HL-60/S4 (cell line): ENCODE measurements around the gene PKHD1.

ENCODE experiments used
- in situ Hi-C: fragments of 300-500 bp; cut with MboI; formaldehyde crosslinking; loops from 2 replicates; pipeline ENCODE4 v1.14.3; 2022; ENCODE audit warnings: low sequenced_read_pairs

Gene PKHD1

DNA sequence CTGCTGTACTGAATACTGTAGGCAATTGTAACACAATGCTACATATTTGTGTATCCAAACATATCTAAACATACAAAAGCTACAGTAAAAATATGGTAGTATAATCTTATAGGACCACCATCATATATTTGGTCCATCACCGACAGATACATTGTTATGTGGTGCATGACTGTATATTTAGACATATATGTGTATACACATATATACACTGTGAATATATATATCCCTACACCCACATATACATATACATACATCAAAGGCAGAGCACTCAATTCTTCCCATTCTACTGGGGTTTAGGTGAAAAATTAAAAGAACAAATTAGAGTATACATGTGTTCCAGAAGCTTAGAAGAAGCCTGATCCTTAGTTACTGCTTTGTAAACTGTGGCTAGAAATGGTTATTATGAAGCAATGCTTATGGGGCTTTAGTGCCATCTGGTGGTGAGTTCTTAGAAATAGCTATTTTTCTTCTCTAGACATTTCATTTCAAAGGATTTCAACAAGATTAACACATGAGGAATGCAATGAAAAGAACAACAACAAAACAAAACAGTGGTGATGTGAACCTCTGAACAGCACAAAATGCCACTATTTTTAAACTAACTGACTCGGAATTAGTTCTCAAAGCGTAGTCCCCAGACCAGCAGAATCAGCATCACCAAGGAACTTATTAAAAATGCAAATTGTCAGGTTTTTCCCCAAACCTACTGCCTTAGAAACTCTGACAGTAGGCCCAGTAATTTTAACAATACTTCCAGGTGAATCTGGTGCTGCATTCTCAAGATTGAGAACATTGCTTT lies 38.0 kb downstream of the PKHD1 start:
- in situ Hi-C loops, result no loop called here

DNA sequence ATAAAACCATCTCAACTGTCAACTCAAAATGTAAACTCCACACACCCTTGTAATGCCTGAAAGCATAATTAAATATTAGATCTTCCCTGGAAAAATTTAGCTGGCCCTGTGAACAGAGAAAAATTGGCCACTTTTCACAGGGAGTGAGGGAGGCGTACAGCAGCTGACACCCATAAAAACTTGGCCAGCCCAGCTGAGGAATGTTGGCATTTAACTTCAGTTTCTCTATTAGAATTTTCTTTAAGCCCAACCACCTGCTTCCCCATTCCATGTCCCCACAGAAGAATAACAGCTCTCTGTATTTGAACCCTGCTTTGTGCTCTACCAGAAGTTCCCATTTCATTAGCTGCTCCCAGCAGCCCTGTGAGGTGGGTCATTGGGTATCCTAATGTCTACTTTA lies 41.0 kb downstream of the PKHD1 start:
- in situ Hi-C loops, result no loop called here

DNA sequence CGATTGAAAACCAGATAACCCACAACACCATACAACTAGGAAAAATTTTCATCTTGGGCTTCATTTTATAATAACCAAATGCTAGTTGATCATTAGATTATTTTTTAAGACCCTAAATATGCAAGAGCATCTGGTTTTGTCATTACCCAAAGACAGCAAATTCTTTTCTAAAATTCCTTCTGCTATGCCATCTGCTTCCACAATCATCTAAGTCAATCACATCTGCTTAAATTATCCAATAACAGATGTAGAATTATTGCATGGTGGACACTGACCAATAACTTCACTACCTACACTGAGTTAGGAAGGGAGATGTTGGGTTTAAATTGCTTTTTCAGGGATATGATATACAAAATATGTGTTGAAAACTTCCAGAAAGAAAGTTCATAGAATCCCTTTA lies 41.9 kb downstream of the PKHD1 start:
- in situ Hi-C loops, result no loop called here

GRCh38 chr6:52045033-52045432 lies 42.4 kb downstream of the PKHD1 start:
- in situ Hi-C loops, result no loop called here

- in situ Hi-C loops, result no loop called here
Observed at GRCh38 chr6:52042141-52042885, 45.1 kb downstream of the PKHD1 start.

DNA sequence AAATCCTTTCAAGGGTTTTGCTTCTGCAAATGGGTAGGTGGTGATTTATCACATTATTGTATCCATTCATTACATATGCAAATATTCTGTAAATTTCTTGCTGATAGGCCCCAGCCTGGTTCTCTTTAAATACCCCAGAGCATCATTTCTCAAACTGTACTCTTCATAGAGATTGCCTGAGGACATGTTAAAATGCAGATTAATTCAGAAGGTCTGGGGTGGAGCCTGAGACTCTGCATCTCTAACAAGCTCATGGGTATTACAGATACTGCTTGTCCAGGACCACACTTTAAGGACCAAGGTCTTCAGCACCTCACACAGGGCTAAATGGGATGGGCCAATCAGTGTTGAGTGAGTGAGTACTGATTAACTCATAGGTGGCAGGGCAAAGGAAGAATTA lies 46.3 kb downstream of the PKHD1 start:
- in situ Hi-C loops, result no loop called here

DNA sequence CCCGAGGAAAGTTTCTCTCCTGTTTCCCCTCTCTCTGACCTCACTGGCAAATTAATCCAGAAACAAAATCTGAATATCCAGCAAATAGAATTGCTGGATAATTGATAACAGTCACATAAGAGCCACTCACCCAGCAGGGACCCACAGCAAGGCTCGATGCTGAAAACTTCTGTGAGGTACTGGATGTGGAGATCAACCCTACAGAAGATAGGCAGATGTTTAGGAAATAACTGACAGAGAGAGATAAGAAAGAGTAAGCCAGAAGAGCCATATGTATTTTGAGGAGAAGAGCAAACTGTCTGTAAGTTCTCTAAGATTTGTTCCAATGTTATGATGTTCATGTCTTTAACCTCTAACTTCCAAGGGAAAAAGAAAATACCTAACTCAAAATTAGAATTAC lies 59.7 kb downstream of the PKHD1 start:
- in situ Hi-C loops, result no loop called here

DNA sequence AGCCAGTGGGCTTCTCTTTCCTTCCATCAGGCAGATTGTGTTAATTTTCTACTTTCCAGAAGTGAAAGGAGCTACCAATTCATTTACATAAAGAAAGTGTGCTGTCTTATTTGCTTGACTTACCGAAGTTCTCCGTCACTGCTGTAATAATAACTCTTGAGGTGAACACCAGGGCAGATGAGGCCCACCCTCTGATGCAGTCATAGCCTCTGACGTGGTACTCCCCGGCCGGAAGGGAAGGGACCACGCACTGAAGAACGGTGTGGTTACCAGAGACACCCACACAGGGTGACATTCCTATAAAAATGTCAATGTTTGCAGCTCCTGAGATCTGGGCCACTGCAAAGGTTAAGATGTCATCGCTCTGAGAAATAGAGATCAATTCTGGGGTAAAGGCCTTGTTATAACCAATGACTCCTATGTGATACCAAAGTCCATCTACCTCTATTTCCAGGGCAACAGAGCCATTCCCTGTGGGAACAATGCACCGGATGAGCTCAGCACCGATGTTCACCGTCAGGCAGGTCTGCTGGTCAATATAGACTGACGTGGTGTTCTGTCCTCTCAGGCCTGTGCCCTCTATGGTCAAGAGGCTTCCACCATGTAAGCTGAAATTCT lies 62.9 kb downstream of the PKHD1 start:
- in situ Hi-C loops, result loop anchor here (25.0 kb wide), 1 partner anchor 1887 kb away; no protein-coding TSS in a partner anchor

- in situ Hi-C loops, result loop anchor here (25.0 kb wide), 1 partner anchor 1885 kb away; no protein-coding TSS in a partner anchor
Observed at GRCh38 chr6:52022675-52023074, 64.7 kb downstream of the PKHD1 start.

- in situ Hi-C loops, result loop anchor here (25.0 kb wide), 1 partner anchor 1884 kb away; no protein-coding TSS in a partner anchor
Observed at GRCh38 chr6:52020945-52021570, 66.4 kb downstream of the PKHD1 start.

- in situ Hi-C loops, result loop anchor here (25.0 kb wide), 1 partner anchor 1883 kb away; no protein-coding TSS in a partner anchor
Observed at GRCh38 chr6:52019881-52020280, 67.5 kb downstream of the PKHD1 start.

DNA sequence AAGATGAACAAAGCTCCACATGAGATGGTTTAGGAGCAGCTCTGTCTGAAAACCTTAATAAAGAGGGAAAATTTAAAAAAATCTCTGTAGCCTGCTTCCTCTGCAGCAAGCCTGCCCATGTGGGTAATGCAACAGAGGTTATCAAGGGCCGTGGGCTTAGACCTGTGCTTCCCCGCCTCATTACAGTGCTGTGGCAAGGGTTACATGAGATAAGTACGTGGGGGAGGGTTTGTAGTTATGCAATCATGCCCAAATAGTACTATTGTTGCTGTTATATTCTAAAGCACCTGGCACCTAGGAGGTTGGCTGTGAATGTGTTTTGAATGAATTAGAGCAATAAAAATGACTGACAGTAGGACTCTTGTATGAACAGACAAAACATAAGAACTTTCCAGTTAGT lies 68.3 kb downstream of the PKHD1 start:
- in situ Hi-C loops, result loop anchor here (25.0 kb wide), 1 partner anchor 1882 kb away; no protein-coding TSS in a partner anchor

DNA sequence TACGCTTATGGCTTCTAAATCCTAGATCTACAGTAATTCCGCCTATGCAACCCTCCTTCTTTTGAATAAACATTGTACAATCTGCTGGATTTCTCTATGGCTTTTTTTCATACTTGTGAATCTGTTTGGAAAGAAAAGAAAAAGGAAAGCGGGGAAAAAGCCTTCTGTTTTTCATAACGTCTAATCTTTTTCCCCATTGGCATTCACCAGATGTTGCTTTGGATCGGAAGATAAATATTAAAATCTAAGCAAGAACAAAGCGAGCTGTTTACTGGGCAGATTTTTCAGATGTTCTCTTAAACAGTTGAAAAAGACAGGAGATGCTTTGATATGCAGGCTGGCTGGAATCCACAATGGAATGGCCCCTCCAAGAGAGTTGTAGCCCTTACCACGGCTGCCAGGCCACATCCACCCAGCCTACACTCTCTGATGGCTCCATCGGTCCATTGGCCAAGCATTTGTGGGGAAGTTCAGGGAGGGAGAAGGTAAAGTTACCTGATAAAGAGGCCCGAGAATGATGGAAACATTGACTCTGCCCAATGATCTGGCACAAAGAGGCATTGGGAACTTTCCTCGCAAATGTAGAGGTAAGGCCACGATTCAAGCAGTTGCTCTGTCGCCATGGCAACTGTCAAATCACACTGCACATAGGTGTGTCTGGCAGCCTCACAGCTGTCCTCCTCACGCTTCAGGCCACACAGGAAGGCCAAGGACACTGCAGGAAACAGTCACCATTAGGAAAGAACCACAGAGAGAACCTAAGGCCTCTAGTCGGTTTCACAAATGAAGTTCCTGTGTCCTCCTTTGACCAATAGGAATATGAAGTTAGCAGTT lies 70.3 kb downstream of the PKHD1 start:
- in situ Hi-C loops, result loop anchor here (25.0 kb wide), 1 partner anchor 1880 kb away; no protein-coding TSS in a partner anchor

GRCh38 chr6:52015953-52016352 lies 71.5 kb downstream of the PKHD1 start:
- in situ Hi-C loops, result loop anchor here (25.0 kb wide), 1 partner anchor 1879 kb away; no protein-coding TSS in a partner anchor

DNA sequence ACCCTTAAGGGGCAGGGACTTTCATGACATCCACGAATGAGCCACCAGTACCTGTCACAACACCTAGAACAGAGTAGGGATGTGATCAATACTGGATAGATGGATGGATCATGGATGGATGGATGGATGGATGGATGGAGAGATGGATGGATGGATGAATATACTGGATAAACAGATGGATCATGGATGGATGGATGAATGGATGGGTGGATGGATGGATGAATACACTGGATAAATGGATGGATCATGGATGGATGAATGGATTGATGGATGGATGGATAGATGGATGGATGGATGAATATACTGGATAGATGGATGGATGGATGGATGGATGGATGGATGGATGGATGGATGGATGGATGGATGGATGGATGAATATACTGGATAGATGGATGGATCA lies 73.0 kb downstream of the PKHD1 start:
- in situ Hi-C loops, result loop anchor here (25.0 kb wide), 1 partner anchor 1877 kb away; no protein-coding TSS in a partner anchor

GRCh38 chr6:52013035-52013434 lies 74.4 kb downstream of the PKHD1 start:
- in situ Hi-C loops, result loop anchor here (25.0 kb wide), 1 partner anchor 1876 kb away; no protein-coding TSS in a partner anchor

GRCh38 chr6:52012582-52012981 lies 74.8 kb downstream of the PKHD1 start:
- in situ Hi-C loops, result loop anchor here (25.0 kb wide), 1 partner anchor 1875 kb away; no protein-coding TSS in a partner anchor

- in situ Hi-C loops, result loop anchor here (25.0 kb wide), 1 partner anchor 1874 kb away; no protein-coding TSS in a partner anchor
Observed at GRCh38 chr6:52010806-52011205, 76.6 kb downstream of the PKHD1 start.

DNA sequence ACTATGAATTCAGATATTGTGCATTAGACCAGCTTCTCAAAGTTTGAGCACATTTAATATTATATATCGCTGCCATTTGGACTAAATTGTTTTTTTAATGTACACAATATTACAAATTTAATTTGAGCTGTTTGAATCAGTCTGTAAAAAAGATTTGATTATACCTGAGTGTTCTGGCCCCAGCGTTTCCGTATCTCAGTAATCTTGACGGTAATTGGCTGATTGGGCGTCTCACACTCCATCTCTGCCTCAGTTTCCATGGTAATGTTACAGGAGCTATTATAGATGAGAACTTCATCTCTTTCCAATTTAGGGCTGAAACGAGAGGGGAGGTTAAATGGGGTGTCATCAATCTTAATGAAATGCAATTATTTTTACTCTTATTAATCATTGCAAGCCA lies 77.3 kb downstream of the PKHD1 start:
- in situ Hi-C loops, result loop anchor here (25.0 kb wide), 1 partner anchor 1873 kb away; no protein-coding TSS in a partner anchor
